IMR-90 (cell line): ENCODE data around the gene CPB1. TPM values are rescaled to one million over a fixed set of nuclear protein-coding genes. Genes with fewer than 3 reads are reported as not detected.

Experiments used
- ATAC-seq: fragments of 200-7000 bp; cut with Tn5 transposase; 2 replicates; pipeline ENCODE4 v1.9.1; 2020; ENCODE audit warnings: low read depth, mild to moderate bottlenecking, moderate library complexity
- BruUV-seq: library from RNA; stranded (reverse); fragments of 400-500 nt; replicated peaks from 2 replicates; lab custom pipeline; 2021; lab: Mats Ljungman, UMichigan
- CTCF ChIA-PET: fragments of 300-600 bp; formaldehyde crosslinking; extraction: SDS; loops from one replicate; lab custom pipeline; 2021; ENCODE audit warnings: antibody characterized with exemption; lab: Yijun Ruan, JAX
- POLR2A ChIA-PET: fragments of 300-600 bp; sonication (Branson Sonifier 250); formaldehyde crosslinking; loops from one replicate; lab custom pipeline; 2022; ENCODE audit warnings: antibody characterized with exemption; ENCODE audit not compliant: unreplicated experiment; lab: Charles Lee
- DNase-seq: peaks from one replicate; pipeline ENCODE4 v3.0.0; 2013
- H2AFZ ChIP-seq: replicated peaks from 2 replicates; pipeline ENCODE3; 2013; ENCODE audit warnings: low read length, mild to moderate bottlenecking; ENCODE audit not compliant: poor library complexity
- H2AK5ac ChIP-seq: 2 replicates; pipeline ENCODE4 v1.6.1; 2013; ENCODE audit warnings: low read depth, low read length, inconsistent platforms
- H2AK9ac ChIP-seq: replicated peaks from 2 replicates; pipeline ENCODE3; 2013; ENCODE audit warnings: mild to moderate bottlenecking, low read depth, low read length, moderate library complexity; ENCODE audit not compliant: poor library complexity
- H2BK120ac ChIP-seq: 2 replicates; pipeline ENCODE4 v1.6.1; 2013; ENCODE audit warnings: low read depth, low read length, inconsistent platforms
- H2BK15ac ChIP-seq: 3 replicates; pipeline ENCODE4 v1.6.1; 2013; ENCODE audit warnings: low read depth, low read length, inconsistent platforms
- H2BK20ac ChIP-seq: 2 replicates; pipeline ENCODE4 v1.6.1; 2013; ENCODE audit warnings: low read depth, mild to moderate bottlenecking, inconsistent platforms, low read length, moderate library complexity
- H2BK5ac ChIP-seq: 2 replicates; pipeline ENCODE4 v1.6.1; 2013; ENCODE audit warnings: mild to moderate bottlenecking, low read depth, low read length, inconsistent platforms; ENCODE audit not compliant: poor library complexity, severe bottlenecking
- H3K14ac ChIP-seq: replicated peaks from 2 replicates; pipeline ENCODE4 v1.6.1; 2013; ENCODE audit warnings: low read depth, low read length, inconsistent platforms
- H3K18ac ChIP-seq: 2 replicates; pipeline ENCODE4 v1.6.1; 2013; ENCODE audit warnings: low read depth, low read length, control low read depth
- H3K23ac ChIP-seq: 2 replicates; pipeline ENCODE4 v1.6.1; 2013; ENCODE audit warnings: low read depth, low read length, inconsistent platforms
- H3K27ac ChIP-seq: 2 replicates; pipeline ENCODE4 v1.5.1; 2013; ENCODE audit warnings: mild to moderate bottlenecking, control low read depth, low read length; ENCODE audit not compliant: insufficient read depth
- H3K27me3 ChIP-seq: 2 replicates; pipeline ENCODE4 v1.6.1; 2013; ENCODE audit warnings: low read length; ENCODE audit not compliant: control insufficient read depth, insufficient read depth
- H3K36me3 ChIP-seq: 2 replicates; pipeline ENCODE4 v1.6.1; 2013; ENCODE audit warnings: low read length, mixed read lengths; ENCODE audit not compliant: control insufficient read depth, insufficient read depth
- H3K4ac ChIP-seq: 2 replicates; pipeline ENCODE4 v1.6.1; 2013; ENCODE audit warnings: low read depth, low read length, inconsistent platforms
- H3K4me1 ChIP-seq: 2 replicates; pipeline ENCODE4 v1.6.1; 2013; ENCODE audit warnings: low read length, mixed read lengths; ENCODE audit not compliant: control insufficient read depth, insufficient read depth
- H3K4me2 ChIP-seq: 2 replicates; pipeline ENCODE4 v1.6.1; 2013; ENCODE audit warnings: low read depth, mild to moderate bottlenecking, control low read depth, low read length, moderate library complexity
- H3K4me3 ChIP-seq: 2 replicates; pipeline ENCODE4 v1.5.1; 2013; ENCODE audit warnings: low read depth, mild to moderate bottlenecking, control low read depth, low read length, moderate library complexity; ENCODE audit not compliant: insufficient read depth
- H3K56ac ChIP-seq: 2 replicates; pipeline ENCODE4 v1.6.1; 2013; ENCODE audit warnings: low read length, inconsistent platforms; ENCODE audit not compliant: insufficient read depth; ENCODE audit errors: extremely low read depth
- H3K79me1 ChIP-seq, 2 experiments: 2 replicates each; pipeline ENCODE4 v1.6.1; 2013; ENCODE audit warnings: low read length in 2 of 2, inconsistent platforms in 1 of 2, low read depth in 1 of 2
- H3K9ac ChIP-seq: 2 replicates; pipeline ENCODE4 v1.6.1; 2013; ENCODE audit warnings: low read depth, low read length, control low read depth
- H3K9me1 ChIP-seq: 2 replicates; pipeline ENCODE4 v1.6.1; 2013; ENCODE audit warnings: low read length, inconsistent platforms; ENCODE audit not compliant: insufficient read depth
- H3K9me3 ChIP-seq: 2 replicates; pipeline ENCODE4 v1.6.1; 2013; ENCODE audit warnings: low read length; ENCODE audit not compliant: control insufficient read depth, insufficient read depth
- H4K20me1 ChIP-seq: 2 replicates; pipeline ENCODE4 v1.6.1; 2013; ENCODE audit warnings: low read length, inconsistent platforms; ENCODE audit not compliant: insufficient read depth
- H4K5ac ChIP-seq: 2 replicates; pipeline ENCODE4 v1.6.1; 2013; ENCODE audit warnings: mild to moderate bottlenecking, low read depth, low read length, control low read depth
- H4K8ac ChIP-seq, 2 experiments: 2 replicates each; pipeline ENCODE4 v1.6.1; 2013; ENCODE audit warnings: low read depth in 2 of 2, low read length in 2 of 2, control low read depth in 1 of 2, inconsistent platforms in 1 of 2
- H4K91ac ChIP-seq: 2 replicates; pipeline ENCODE4 v1.6.1; 2013; ENCODE audit warnings: low read depth, low read length, inconsistent platforms; ENCODE audit not compliant: insufficient read depth
- CEBPB ChIP-seq: IDR thresholded peaks from 2 replicates; pipeline ENCODE4 v1.6.1; 2012; ENCODE audit warnings: low read depth, low read length, improper control_type of control experiment
- CTCF ChIP-seq: conservative IDR thresholded peaks from 2 replicates; pipeline ENCODE4 v1.5.1; 2012; ENCODE audit warnings: mild to moderate bottlenecking, low read depth, low read length, improper control_type of control experiment
- FOS ChIP-seq: fragments of 150-350 bp; IDR thresholded peaks from 2 replicates; pipeline ENCODE4 v1.6.1; 2016; ENCODE audit warnings: low read depth, low read length
- MAFK ChIP-seq: IDR thresholded peaks from 2 replicates; pipeline ENCODE4 v1.6.1; 2012; ENCODE audit warnings: low read depth, low read length, improper control_type of control experiment
- MXI1 ChIP-seq: IDR thresholded peaks from 2 replicates; pipeline ENCODE4 v1.6.1; 2012; ENCODE audit warnings: low read depth, mild to moderate bottlenecking, low read length, moderate library complexity, borderline replicate concordance
- RAD21 ChIP-seq: IDR thresholded peaks from 2 replicates; pipeline ENCODE4 v1.6.1; 2012; ENCODE audit warnings: low read length, improper control_type of control experiment
- SMC3 ChIP-seq: fragments of 150-350 bp; IDR thresholded peaks from 2 replicates; pipeline ENCODE4 v1.6.1; 2016; ENCODE audit warnings: low read depth, mild to moderate bottlenecking, antibody characterized with exemption, low read length, moderate library complexity
- WGBS, 2 experiments: methylation state at CpG; one replicate each; pipeline versions ENCODE4 v1.1.5 to v1.1.7; 2013; ENCODE audit warnings: missing lambda C conversion rate in 2 of 2; ENCODE audit not compliant: insufficient read length in 1 of 2; ENCODE audit errors: extremely low coverage in 2 of 2; 5-methylcytosine and 5-hydroxymethylcytosine counted together
- dilution Hi-C: fragments of 300-500 bp; cut with HindIII; formaldehyde crosslinking; loops from one replicate; pipeline ENCODE4 v1.14.3; 2018; ENCODE audit warnings: low sequenced_read_pairs; ENCODE audit not compliant: unreplicated experiment
- in situ Hi-C: fragments of 300-500 bp; cut with MboI; formaldehyde crosslinking; loops from 3 replicates; pipeline ENCODE4 v1.14.3; 2019; ENCODE audit warnings: low sequenced_read_pairs, inconsistent platforms, mixed read lengths
- intact Hi-C: fragments of 100-400 bp; cut with micrococcal nuclease; formaldehyde crosslinking; loops from 2 replicates; pipeline ENCODE4 v1.10.0; 2022
- polyA plus RNA-seq, 3 experiments: library from polyadenylated mRNA; depleted of rRNA; stranded (reverse); fragments of >200 nt; gene quantifications; 2 replicates each; pipeline ENCODE4 v1.2.3, GENCODE V29; 2012; ENCODE audit warnings: low replicate concordance in 1 of 3
- total RNA-seq: library from RNA; depleted of rRNA; stranded (reverse); fragments of >200 nt; gene quantifications from 2 replicates; pipeline ENCODE4 v1.2.3, GENCODE V29; 2012

Gene CPB1
- total and polyA plus RNA-seq, 2 of the 4 experiments (the other 2 are of a cell fraction), result not detected

- no peak overlapping the region; the same call in 2 of the 3 replicates for H2BK15ac ChIP-seq
- H2BK120ac ChIP-seq, result peak overlapping the region; percentile 69; the same call in 1 of the 2 replicates
- H2BK5ac ChIP-seq, result no peak overlapping the region
- no peak overlapping the region for H2AFZ ChIP-seq
- no peaks in the 10 kb centered on the region for H3K36me3 ChIP-seq
- no peak overlapping the region; the same call in 1 of the 2 replicates for H2AK5ac ChIP-seq
- POLR2A ChIA-PET, result no interaction called here
- H3K56ac ChIP-seq, result no peak overlapping the region
- intact Hi-C loops, result loop anchor here (1.0 to 10.0 kb wide), 4 partner anchors 82 to 557 kb away; no protein-coding TSS in a partner anchor
- no peak overlapping the region for H3K18ac ChIP-seq
- no peak for TF ChIP-seq CEBPB
- TF ChIP-seq CTCF, result peak; percentile 69
- TF ChIP-seq SMC3, result peak; percentile 90
- TF ChIP-seq RAD21, result peak; percentile 84
- no peak for TF ChIP-seq MAFK
- no peak for TF ChIP-seq MXI1
- no peak for TF ChIP-seq FOS
- peak overlapping the region; percentile 91 for H2BK20ac ChIP-seq
- no peak overlapping the region for H4K91ac ChIP-seq
- CTCF ChIA-PET, result interaction anchor here (0.6 to 2.9 kb wide), 10 partner anchors 34 to 1478 kb away, joined by 3 to 20 read pairs (median 4); no protein-coding TSS in a partner anchor
- in situ Hi-C loops, result loop anchor here (5.0 kb wide), 1 partner anchor 86 kb away; no protein-coding TSS in a partner anchor
- no peak overlapping the region for H3K9ac ChIP-seq
- 0 out of 4 replicates have a peak overlapping the region, but pooled peaks of 1 of the 2 experiments have one; percentile 13 for H4K8ac ChIP-seq
- no CpG with 5 or more reads among the region's 1 CpG for WGBS, 2 experiments
- H2AK9ac ChIP-seq, result no peak overlapping the region
- no peaks in the 10 kb centered on the region for H4K20me1 ChIP-seq
- no peak overlapping the region for H3K27ac ChIP-seq
- H4K5ac ChIP-seq, result no peak overlapping the region
- dilution Hi-C loops, result no loop called here
- BruUV-seq, result no TSS peak
- H3K4me1 ChIP-seq, result no peaks in the 10 kb centered on the region
- ATAC-seq (peak; percentile 77), DNase-seq (peak; percentile 54)
- H3K23ac ChIP-seq, result peak overlapping the region; percentile 16; the same call in 1 of the 2 replicates
- H3K9me3 ChIP-seq, result no peaks in the 10 kb centered on the region
- H3K4ac ChIP-seq, result peak overlapping the region; percentile 60
- no peaks in the 10 kb centered on the region for H3K9me1 ChIP-seq
- no peak overlapping the region for H3K4me3 ChIP-seq
- no peak overlapping the region for H3K14ac ChIP-seq
- peaks cover 5% of the 10 kb centered on the region for H3K27me3 ChIP-seq
- no peak overlapping the region for H3K4me2 ChIP-seq
- no peaks in the 10 kb centered on the region for H3K79me1 ChIP-seq
These were observed 33.8 kb downstream of the CPB1 start for GRCh38 chr3:148861277-148861869.
